ENCODE data around the gene MACROD2.

MACROD2 gene

GRCh38 chr20:14005996-14006395, 10.7 kb downstream of the MACROD2 start (continued):
- TF ChIP-seq PRDM2 (tag by site-specific recombination; IDR thresholded peaks at IDR 0.05; ENCODE audit: borderline replicate concordance) = no peak
- no peak for TF ChIP-seq ZNF626 (tag by site-specific recombination; IDR thresholded peaks at IDR 0.05)
- no peak for TF ChIP-seq ZNF707 (tag by site-specific recombination; IDR thresholded peaks at IDR 0.05)
- TF ChIP-seq ZNF555 (tag by site-specific recombination; conservative IDR thresholded peaks at IDR 0.05) = no peak
- TF ChIP-seq MEIS1 (CRISPR knock-in tag; IDR thresholded peaks at IDR 0.05; ENCODE audit: borderline replicate concordance) = no peak
- TF ChIP-seq ZNF362 (tag by site-specific recombination; IDR thresholded peaks at IDR 0.05) = no peak
- TF ChIP-seq ZNF266 (tag by site-specific recombination; IDR thresholded peaks at IDR 0.05; ENCODE audit: low read depth) = no peak
- no peak for TF ChIP-seq ZNF23 (tag by site-specific recombination; IDR thresholded peaks at IDR 0.05; ENCODE audit: borderline replicate concordance)
- TF ChIP-seq SP7 (tag by site-specific recombination; IDR thresholded peaks at IDR 0.05) = no peak

GRCh38 chr20:14009208-14009607, 13.9 kb downstream of the MACROD2 start:
- H3K4me3 ChIP-seq (ENCODE audit: low read depth, low read length) = no peak overlapping the region
- H3K27ac ChIP-seq (ENCODE audit: extremely low read depth, low read depth, low read length) = no peak overlapping the region
- ChIA-PET CTCF (no interaction called here), POLR2A (interaction anchor here (0.6 kb wide), 1 partner anchor 11 kb away, joined by 3 read pairs; no protein-coding TSS in a partner anchor)
- no peaks in the 10 kb centered on the region for H3K4me1 ChIP-seq (ENCODE audit: control insufficient read depth, insufficient read depth, low read length)
- H3K36me3 ChIP-seq (ENCODE audit: control insufficient read depth in 2 of 2, insufficient read depth in 1 of 2, low read length in 2 of 2) = no peaks in the 10 kb centered on the region; a peak in 1 of 3 replicates
- no peaks in the 10 kb centered on the region for H3K9me3 ChIP-seq (ENCODE audit: control insufficient read depth, insufficient read depth, low read depth, low read length)
- TF ChIP-seq ZNF350 (tag by site-specific recombination; IDR thresholded peaks at IDR 0.05) (no peak), ZNF18 (tag by site-specific recombination; IDR thresholded peaks at IDR 0.05) (no peak), ZNF184 (tag by site-specific recombination; IDR thresholded peaks at IDR 0.05) (peak; percentile 48; the same call in 1 of the 2 replicates), GLIS2 (tag by site-specific recombination; IDR thresholded peaks at IDR 0.05) (no peak)

GRCh38 chr20:14012671-14013070, 17.4 kb downstream of the MACROD2 start:
- H3K27ac ChIP-seq (ENCODE audit: extremely low read depth, low read depth, low read length) = no peak overlapping the region
- H3K36me3 ChIP-seq (ENCODE audit: control insufficient read depth in 2 of 2, insufficient read depth in 1 of 2, low read length in 2 of 2) = no peaks in the 10 kb centered on the region; a peak in 1 of 3 replicates
- no peaks in the 10 kb centered on the region for H3K4me1 ChIP-seq (ENCODE audit: control insufficient read depth, insufficient read depth, low read length)
- POLR2A ChIA-PET = no interaction called here
- H3K4me3 ChIP-seq (ENCODE audit: low read depth, low read length) = no peak overlapping the region
- CTCF ChIA-PET = interaction anchor here (0.8 kb wide), 1 partner anchor 18 kb away, joined by 3 read pairs; no protein-coding TSS in a partner anchor
- no peaks in the 10 kb centered on the region for H3K9me3 ChIP-seq (ENCODE audit: control insufficient read depth, insufficient read depth, low read depth, low read length)
- no peak for TF ChIP-seq SP3 (tag by site-specific recombination; IDR thresholded peaks at IDR 0.05)
- TF ChIP-seq ZFP41 (tag by site-specific recombination; IDR thresholded peaks at IDR 0.05; ENCODE audit: borderline replicate concordance) = no peak
- TF ChIP-seq ZNF501 (tag by site-specific recombination; IDR thresholded peaks at IDR 0.05) = no peak
- no peak for TF ChIP-seq ZNF555 (tag by site-specific recombination; conservative IDR thresholded peaks at IDR 0.05)
- TF ChIP-seq ZFP3 (tag by site-specific recombination; IDR thresholded peaks at IDR 0.05; ENCODE audit: low read depth) = no peak
- TF ChIP-seq ZNF221 (tag by site-specific recombination; IDR thresholded peaks at IDR 0.05; ENCODE audit: borderline replicate concordance) = no peak
- no peak for TF ChIP-seq PRDM4 (tag by site-specific recombination; IDR thresholded peaks at IDR 0.05)
- TF ChIP-seq ZBTB10 (tag by site-specific recombination; IDR thresholded peaks at IDR 0.05) = no peak
